G401 (cell line): ENCODE results near the gene BPIFB6. TPM values are rescaled to one million over a fixed set of nuclear protein-coding genes. Genes with fewer than 3 reads are reported as not detected.
A peak's percentile ranks its signal among the peaks of the same experiment; 100 is the strongest.

ENCODE experiments used
- DNase-seq: peaks from one replicate; pipeline ENCODE4 v3.0.0-alpha.2; 2015; ENCODE audit warnings: low spot score
- in situ Hi-C: cut with HindIII; loops from 2 replicates; pipeline ENCODE4 v1.10.0; 2016; ENCODE audit warnings: low sequenced_read_pairs, mixed read lengths
- total RNA-seq: library from RNA; depleted of rRNA; stranded (reverse); fragments of >200 nt; shearing (Covaris generic); gene quantifications from 2 replicates; pipeline ENCODE4 v1.2.3, GENCODE V29; 2014; rRNA removed

BPIFB6 gene
- not detected in 2 replicates for total RNA-seq

GRCh38 chr20:33031531-33031930 lies at the start of gene BPIFB6:
Gene BPIFB6, plus strand, starts transcription at chr20:33031648. Its CDS starts 0 bp downstream, at chr20:33031648.
- DNase-seq: no peak
- in situ Hi-C loops: no loop called here

GRCh38 chr20:32982617-32983458 lies 48.6 kb upstream of the BPIFB6 start:
- in situ Hi-C loops: no loop called here
- DNase-seq: peak; percentile 26

- in situ Hi-C loops: no loop called here
- no peak for DNase-seq
Observed at GRCh38 chr20:32983459-32984112, 47.9 kb upstream of the BPIFB6 start.

- in situ Hi-C loops: no loop called here
- DNase-seq: no peak
Observed at GRCh38 chr20:32984196-32984595, 47.3 kb upstream of the BPIFB6 start.

GRCh38 chr20:32984631-32985354 lies 46.7 kb upstream of the BPIFB6 start:
- no peak for DNase-seq
- in situ Hi-C loops: no loop called here

GRCh38 chr20:32985596-32985995 lies 45.9 kb upstream of the BPIFB6 start:
- DNase-seq: no peak
- in situ Hi-C loops: no loop called here

GRCh38 chr20:32986331-32986966 lies 45.0 kb upstream of the BPIFB6 start:
- in situ Hi-C loops: no loop called here
- no peak for DNase-seq

- DNase-seq: no peak
- in situ Hi-C loops: no loop called here
Observed at GRCh38 chr20:32987044-32987825, 44.2 kb upstream of the BPIFB6 start.

- no peak for DNase-seq
- in situ Hi-C loops: no loop called here
Observed at GRCh38 chr20:32988008-32988407, 43.4 kb upstream of the BPIFB6 start.

- in situ Hi-C loops: no loop called here
- DNase-seq: no peak
Observed at GRCh38 chr20:32989507-32990283, 41.8 kb upstream of the BPIFB6 start.

GRCh38 chr20:32990426-32990825 lies 41.0 kb upstream of the BPIFB6 start:
- DNase-seq: no peak
- in situ Hi-C loops: no loop called here

- in situ Hi-C loops: no loop called here
- no peak for DNase-seq
Observed at GRCh38 chr20:32991383-32991782, 40.1 kb upstream of the BPIFB6 start.

- in situ Hi-C loops: no loop called here
- DNase-seq: no peak
Observed at GRCh38 chr20:32991792-32992641, 39.4 kb upstream of the BPIFB6 start.

GRCh38 chr20:32993496-32994050 lies 37.9 kb upstream of the BPIFB6 start:
- in situ Hi-C loops: no loop called here
- DNase-seq: no peak

- no peak for DNase-seq
- in situ Hi-C loops: no loop called here
Observed at GRCh38 chr20:32995802-32996201, 35.6 kb upstream of the BPIFB6 start.

GRCh38 chr20:32997431-32997830 lies 34.0 kb upstream of the BPIFB6 start:
- in situ Hi-C loops: no loop called here
- DNase-seq: no peak
